GM12878 (cell line): ENCODE results near the gene CDCP2. TPM values are rescaled to one million over a fixed set of nuclear protein-coding genes. Genes with fewer than 3 reads are reported as not detected.

Experiments
- ATAC-seq: fragments of 200-7000 bp; cut with Tn5 transposase; 3 replicates; pipeline ENCODE4 v1.9.1; 2020; ENCODE audit warnings: mild to moderate bottlenecking, moderate library complexity
- BruUV-seq: library from RNA; stranded (reverse); fragments of 400-500 nt; replicated peaks from 2 replicates; lab custom pipeline; 2021; lab: Mats Ljungman, UMichigan
- CTCF ChIA-PET: fragments of 300-600 bp; sonication (Branson Sonifier 250); formaldehyde crosslinking; extraction: SDS; loops from one replicate; lab custom pipeline; 2021; ENCODE audit warnings: inconsistent platforms; lab: Yijun Ruan, JAX
- POLR2A ChIA-PET: fragments of 350-600 bp; formaldehyde crosslinking; extraction: SDS; loops from one replicate; lab custom pipeline; 2021; ENCODE audit warnings: inconsistent platforms; lab: Charles Lee
- RAD21 ChIA-PET: fragments of 300-600 bp; sonication (Branson Sonifier 250); formaldehyde crosslinking; loops from one replicate; lab custom pipeline; 2023; ENCODE audit warnings: antibody characterized with exemption; ENCODE audit not compliant: unreplicated experiment; lab: Charles Lee
- SMC1A ChIA-PET: fragments of 300-600 bp; sonication (Branson Sonifier 250); formaldehyde crosslinking; loops from one replicate; lab custom pipeline; 2023; ENCODE audit not compliant: unreplicated experiment, uncharacterized antibody; lab: Charles Lee
- DNase-seq: peaks from one replicate; pipeline ENCODE4 v3.0.0-alpha.2; 2011; ENCODE audit warnings: low read depth, low spot score
- FAIRE-seq: peaks from 3 replicates; lab custom pipeline; 2011; peaks lifted over from hg19 to GRCh38; lab: Jason Lieb, UNC
- H2AFZ ChIP-seq: 2 replicates; pipeline ENCODE4 v1.6.0; 2011; ENCODE audit warnings: low read depth, low read length, control low read depth; ENCODE audit not compliant: control insufficient read depth
- H3K27ac ChIP-seq: 2 replicates; pipeline ENCODE4 v1.5.1; 2011; ENCODE audit warnings: control low read depth; ENCODE audit not compliant: control insufficient read depth, insufficient read depth
- H3K27me3 ChIP-seq, 2 experiments: replicated peaks in 1 of 2; 2 replicates each; pipeline versions ENCODE4 v1.6.0 to v1.6.1; 2011; ENCODE audit warnings: low read length in 1 of 2; ENCODE audit not compliant: control insufficient read depth in 2 of 2, insufficient read depth in 2 of 2
- H3K36me3 ChIP-seq, 2 experiments: 2 replicates each; pipeline ENCODE4 v1.5.1; 2011; ENCODE audit warnings: low read length in 1 of 2; ENCODE audit not compliant: control insufficient read depth in 2 of 2, insufficient read depth in 2 of 2
- H3K4me1 ChIP-seq: 2 replicates; pipeline ENCODE4 v1.6.1; 2011; ENCODE audit warnings: mild to moderate bottlenecking, low read length, moderate library complexity, mixed read lengths; ENCODE audit not compliant: control insufficient read depth, insufficient read depth
- H3K4me2 ChIP-seq: 2 replicates; pipeline ENCODE4 v1.6.0; 2011; ENCODE audit warnings: control low read depth; ENCODE audit not compliant: control insufficient read depth, insufficient read depth
- H3K4me3 ChIP-seq: fragments of 200-600 bp; sonication (generic); 2 replicates; pipeline ENCODE4 v1.5.1; 2016
- H3K79me2 ChIP-seq: 2 replicates; pipeline ENCODE4 v1.6.0; 2011; ENCODE audit warnings: low read length; ENCODE audit not compliant: control insufficient read depth, insufficient read depth
- H3K9ac ChIP-seq: 2 replicates; pipeline ENCODE4 v1.8.0; 2011; ENCODE audit warnings: low read length, control low read depth, mixed read lengths; ENCODE audit not compliant: control insufficient read depth, insufficient read depth
- H3K9me3 ChIP-seq: replicated peaks from 3 replicates; pipeline ENCODE4 v1.5.1; 2011; ENCODE audit warnings: mild to moderate bottlenecking, low read length; ENCODE audit not compliant: control insufficient read depth, insufficient read depth
- H4K20me1 ChIP-seq: 2 replicates; pipeline ENCODE4 v1.6.0; 2011; ENCODE audit not compliant: control insufficient read depth, insufficient read depth
- ASH2L ChIP-seq: fragments of 300-600, 200-600 bp; sonication (generic); IDR thresholded peaks from 2 replicates; pipeline ENCODE4 v1.6.1; 2017; ENCODE audit warnings: low read depth, mild to moderate bottlenecking, borderline replicate concordance
- CHD1 ChIP-seq: IDR thresholded peaks from 2 replicates; pipeline ENCODE4 v1.6.1; 2012; ENCODE audit warnings: low read depth, low read length, improper control_type of control experiment
- EGR1 ChIP-seq, 2 experiments: IDR thresholded peaks; 1 replicate in 1 of 2; 2 replicates in 1 of 2; pipeline ENCODE4 v1.6.1; 2011 to 2012; ENCODE audit warnings: low read depth in 2 of 2, low read length in 2 of 2, borderline replicate concordance in 1 of 2, mild to moderate bottlenecking in 1 of 2, moderate library complexity in 1 of 2
- MXI1 ChIP-seq: fragments of 150-350 bp; IDR thresholded peaks from 2 replicates; pipeline ENCODE4 v1.6.1; 2011; ENCODE audit warnings: low read depth, mild to moderate bottlenecking, inconsistent platforms, low read length, improper control_type of control experiment
- SMAD5 ChIP-seq: IDR thresholded peaks from 2 replicates; pipeline ENCODE4 v1.6.1; 2016; ENCODE audit warnings: antibody characterized with exemption, low read depth
- ZSCAN29 ChIP-seq: fragments of 450-650 bp; IDR thresholded peaks from 2 replicates; pipeline ENCODE4 v1.6.1; 2017; ENCODE audit warnings: mild to moderate bottlenecking, moderate library complexity
- WGBS: methylation state at CpG from one replicate; pipeline ENCODE4 v1.1.6; 2016; ENCODE audit warnings: low lambda C conversion rate; ENCODE audit not compliant: insufficient replicate concordance, insufficient coverage; ENCODE audit errors: missing lambda C conversion rate; 5-methylcytosine and 5-hydroxymethylcytosine counted together
- in situ Hi-C: fragments of 300-500 bp; cut with MboI; formaldehyde crosslinking; loops from 9 replicates; pipeline ENCODE4 v1.14.3; 2018; ENCODE audit warnings: mixed read lengths
- intact Hi-C: fragments of 100-400 bp; cut with micrococcal nuclease; formaldehyde crosslinking; loops from one replicate; pipeline ENCODE4 v1.14.2; 2022; ENCODE audit not compliant: unreplicated experiment
- polyA plus RNA-seq, 11 experiments: library from polyadenylated mRNA; depleted of rRNA in 4 of 11; unstranded in 6 of 11; stranded (reverse) in 5 of 11; fragments of >200 nt; fragmentation: Nextera tagmentation in 4 of 11; fragmentation: Illumina TruSeq in 1 of 11; extraction: Ambion mirVana in 4 of 11; extraction: Trizol in 1 of 11; gene quantifications; 1 replicate in 1 of 11; 2 replicates in 10 of 11; pipeline versions ENCODE4 v1.2.1 to v1.2.3, GENCODE V29; 2011 to 2016; ENCODE audit warnings: inconsistent platforms in 2 of 11, missing spikeins in 2 of 11, low read depth in 1 of 11
- total RNA-seq, 4 experiments: library from RNA; depleted of rRNA in 3 of 4; stranded (reverse); fragments of >200 nt in 3 of 4; fragmentation: Illumina TruSeq in 1 of 4; extraction: Trizol in 1 of 4; gene quantifications; 2 replicates each; pipeline versions ENCODE4 v1.2.1 to v1.2.3, GENCODE V29; 2013 to 2021
- TF ChIP-seq, protein P1 (sequence below): IDR thresholded peaks from 2 replicates; pipeline ENCODE4 v1.6.1; 2011; ENCODE audit warnings: borderline replicate concordance, low read depth, mild to moderate bottlenecking, moderate library complexity, low read length; ENCODE audit not compliant: insufficient read depth, poor library complexity, severe bottlenecking

Gene CDCP2
- total and polyA plus RNA-seq, 10 of the 15 experiments (the other 5 are each of a cell fraction or from before 2014, with no cell fraction given) = 0.06 TPM; not detected in 9

DNA sequence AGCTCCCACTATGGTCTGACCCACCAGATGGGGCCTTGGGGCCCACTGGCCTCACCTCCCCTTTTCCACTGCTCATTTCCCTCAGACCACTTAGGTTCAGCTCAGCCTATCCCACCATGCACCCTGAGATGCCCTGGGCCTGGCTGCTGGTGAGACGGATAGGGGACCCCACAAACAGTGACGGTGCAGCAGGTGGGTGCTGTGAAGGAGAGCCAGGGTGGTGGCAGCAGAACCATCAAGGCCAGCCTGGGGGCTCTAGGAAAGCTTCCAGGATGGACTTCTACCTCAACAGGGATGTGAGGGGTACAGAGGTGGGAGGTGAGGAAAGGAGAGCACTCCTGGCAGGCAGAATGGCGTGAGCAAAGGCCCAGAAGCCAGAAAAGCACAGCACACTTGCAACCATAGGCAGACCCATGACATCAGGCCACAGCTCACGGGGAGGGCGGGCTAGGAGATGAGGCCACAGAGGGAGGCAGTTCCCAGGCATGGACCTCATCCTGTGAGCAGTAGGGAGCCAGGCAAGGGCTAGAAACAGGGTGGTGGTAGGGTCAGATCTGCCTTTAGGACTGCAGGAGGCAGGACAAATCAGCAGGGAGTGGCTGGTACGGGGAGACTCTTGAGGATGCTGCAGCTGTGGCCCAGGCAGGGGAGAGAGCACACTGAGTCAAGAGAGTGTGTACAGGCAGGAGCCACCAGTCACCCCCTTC, 24.0 kb upstream of the CDCP2 start:
- Histone ChIP-seq H3K9ac (no peak overlapping the region), H3K36me3 (no peaks in the 10 kb centered on the region), H2AFZ (no peak overlapping the region), H3K27ac (no peak overlapping the region), H3K4me1 (no peaks in the 10 kb centered on the region), H3K79me2 (no peaks in the 10 kb centered on the region), H4K20me1 (no peaks in the 10 kb centered on the region), H3K4me3 (no peak overlapping the region), H3K27me3 (no peaks in the 10 kb centered on the region), H3K4me2 (no peak overlapping the region), H3K9me3 (no peaks in the 10 kb centered on the region)
- ATAC-seq (no peak), FAIRE-seq (no peak), DNase-seq (no peak)
- 77% methylated on average over 6 of the region's 6 CpGs for WGBS
- intact Hi-C loops (no loop called here), in situ Hi-C loops (no loop called here)
- ChIA-PET RAD21 (no interaction called here), CTCF (no interaction called here), POLR2A (no interaction called here), SMC1A (no interaction called here)
- TF ChIP-seq, protein P1, sequence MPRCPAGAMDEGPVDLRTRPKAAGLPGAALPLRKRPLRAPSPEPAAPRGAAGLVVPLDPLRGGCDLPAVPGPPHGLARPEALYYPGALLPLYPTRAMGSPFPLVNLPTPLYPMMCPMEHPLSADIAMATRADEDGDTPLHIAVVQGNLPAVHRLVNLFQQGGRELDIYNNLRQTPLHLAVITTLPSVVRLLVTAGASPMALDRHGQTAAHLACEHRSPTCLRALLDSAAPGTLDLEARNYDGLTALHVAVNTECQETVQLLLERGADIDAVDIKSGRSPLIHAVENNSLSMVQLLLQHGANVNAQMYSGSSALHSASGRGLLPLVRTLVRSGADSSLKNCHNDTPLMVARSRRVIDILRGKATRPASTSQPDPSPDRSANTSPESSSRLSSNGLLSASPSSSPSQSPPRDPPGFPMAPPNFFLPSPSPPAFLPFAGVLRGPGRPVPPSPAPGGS = no peak
- TF ChIP-seq SMAD5 = no peak
- TF ChIP-seq EGR1 (IDR thresholded peaks at IDR 0.05; ENCODE audit: borderline replicate concordance in 1 of 2, low read depth in 2 of 2, low read length in 2 of 2) = no peak
- TF ChIP-seq CHD1 = no peak
- no peak for TF ChIP-seq ZSCAN29
- TF ChIP-seq MXI1 = no peak
- TF ChIP-seq ASH2L = no peak
- no TSS peak for BruUV-seq
